SJCRH30 (cell line): Measurements from ENCODE around the gene TP73. TPM values are rescaled to one million over a fixed set of nuclear protein-coding genes. Genes with fewer than 3 reads are reported as not detected.
A peak's percentile ranks its signal among the peaks of the same experiment; 100 is the strongest.

Source experiments
- DNase-seq, 2 experiments: peaks; one replicate each; pipeline ENCODE4 v3.0.0-alpha.2; 2015 to 2020
- H3K27ac ChIP-seq: fragments of 250-450 bp; sonication (Bioruptor Pico); 2 replicates; pipeline ENCODE4 v1.5.1; 2020; ENCODE audit warnings: mild to moderate bottlenecking, moderate library complexity
- H3K27me3 ChIP-seq: fragments of 250-450 bp; sonication (Bioruptor Pico); 2 replicates; pipeline ENCODE4 v1.5.1; 2020; ENCODE audit warnings: mild to moderate bottlenecking, moderate library complexity
- H3K36me3 ChIP-seq: fragments of 250-450 bp; sonication (Bioruptor Pico); 2 replicates; pipeline ENCODE4 v1.5.1; 2020; ENCODE audit warnings: mild to moderate bottlenecking, moderate library complexity
- H3K4me1 ChIP-seq: fragments of 250-450 bp; sonication (Bioruptor Pico); 2 replicates; pipeline ENCODE4 v1.5.1; 2020; ENCODE audit warnings: mild to moderate bottlenecking, moderate library complexity
- H3K4me3 ChIP-seq: fragments of 250-450 bp; sonication (Bioruptor Pico); 2 replicates; pipeline ENCODE4 v1.5.1; 2020; ENCODE audit warnings: mild to moderate bottlenecking, moderate library complexity
- H3K9me3 ChIP-seq: fragments of 250-450 bp; sonication (Bioruptor Pico); replicated peaks from 2 replicates; pipeline ENCODE4 v1.5.1; 2020; ENCODE audit warnings: mild to moderate bottlenecking, moderate library complexity
- total RNA-seq: library from RNA; depleted of rRNA; stranded (reverse); fragments of >200 nt; shearing (Covaris generic); gene quantifications from 2 replicates; pipeline ENCODE4 v1.2.3, GENCODE V29; 2014

TP73 gene
- total RNA-seq, 1 experiment from 2014 or later = 14.9 TPM

GRCh38 chr1:3625151-3625907, 27.0 kb upstream of the TP73 start:
- no peaks in the 10 kb centered on the region for H3K9me3 ChIP-seq
- peaks cover 3% of the 10 kb centered on the region; the same call in 1 of the 2 replicates for H3K4me1 ChIP-seq
- H3K27me3 ChIP-seq = no peaks in the 10 kb centered on the region
- H3K27ac ChIP-seq = no peak overlapping the region
- H3K4me3 ChIP-seq = peak overlapping the region; percentile 90
- DNase-seq = peak; percentile 51 to 62
- peaks cover 9% of the 10 kb centered on the region for H3K36me3 ChIP-seq

GRCh38 chr1:3626025-3626424, 26.3 kb upstream of the TP73 start:
- no peak for DNase-seq
- peaks cover 14% of the 10 kb centered on the region for H3K36me3 ChIP-seq
- peak overlapping the region; percentile 90 for H3K4me3 ChIP-seq
- H3K9me3 ChIP-seq = no peaks in the 10 kb centered on the region
- H3K27ac ChIP-seq = no peak overlapping the region
- peaks cover 7% of the 10 kb centered on the region; the same call in 1 of the 2 replicates for H3K4me1 ChIP-seq
- no peaks in the 10 kb centered on the region for H3K27me3 ChIP-seq

GRCh38 chr1:3627515-3628253, 24.6 kb upstream of the TP73 start:
- Histone ChIP-seq H3K27me3 (no peaks in the 10 kb centered on the region), H3K36me3 (peaks cover 15% of the 10 kb centered on the region)

GRCh38 chr1:3628445-3628844, 23.9 kb upstream of the TP73 start:
- Histone ChIP-seq H3K36me3 (peaks cover 22% of the 10 kb centered on the region), H3K27me3 (no peaks in the 10 kb centered on the region), H3K4me3 (no peak overlapping the region), H3K9me3 (no peaks in the 10 kb centered on the region), H3K27ac (no peak overlapping the region), H3K4me1 (peaks cover 10% of the 10 kb centered on the region; the same call in 1 of the 2 replicates)
- DNase-seq = no peak

More at GRCh38 chr1:3627515-3628253, 24.6 kb upstream of the TP73 start:
- Histone ChIP-seq H3K27ac (no peak overlapping the region), H3K4me3 (no peak overlapping the region), H3K4me1 (peaks cover 8% of the 10 kb centered on the region; the same call in 1 of the 2 replicates), H3K9me3 (no peaks in the 10 kb centered on the region)
- DNase-seq = no peak

- no peak overlapping the region for H3K27ac ChIP-seq
- H3K27me3 ChIP-seq = no peaks in the 10 kb centered on the region
- no peaks in the 10 kb centered on the region for H3K9me3 ChIP-seq
- peaks cover 14% of the 10 kb centered on the region; the same call in 1 of the 2 replicates for H3K4me1 ChIP-seq
- DNase-seq = no peak
- no peak overlapping the region for H3K4me3 ChIP-seq
- H3K36me3 ChIP-seq = peaks cover 27% of the 10 kb centered on the region
Measured at GRCh38 chr1:3629561-3630160, 22.7 kb upstream of the TP73 start.

- DNase-seq = no peak
- Histone ChIP-seq H3K27ac (no peak overlapping the region), H3K4me3 (no peak overlapping the region), H3K36me3 (peaks cover 27% of the 10 kb centered on the region), H3K9me3 (no peaks in the 10 kb centered on the region), H3K27me3 (no peaks in the 10 kb centered on the region), H3K4me1 (peaks cover 14% of the 10 kb centered on the region; the same call in 1 of the 2 replicates)
Measured at GRCh38 chr1:3630161-3630611, 22.1 kb upstream of the TP73 start.

- DNase-seq = no peak
- Histone ChIP-seq H3K36me3 (peaks cover 29% of the 10 kb centered on the region), H3K27me3 (no peaks in the 10 kb centered on the region)
Measured at GRCh38 chr1:3630914-3631313, 21.4 kb upstream of the TP73 start.

GRCh38 chr1:3631320-3632260, 20.7 kb upstream of the TP73 start:
- peaks cover 11% of the 10 kb centered on the region; the same call in 1 of the 2 replicates for H3K4me1 ChIP-seq
- no peaks in the 10 kb centered on the region for H3K9me3 ChIP-seq
- no peaks in the 10 kb centered on the region for H3K27me3 ChIP-seq
- peaks cover 29% of the 10 kb centered on the region for H3K36me3 ChIP-seq
- no peak for DNase-seq
- no peak overlapping the region for H3K4me3 ChIP-seq
- H3K27ac ChIP-seq = no peak overlapping the region

More at GRCh38 chr1:3630914-3631313, 21.4 kb upstream of the TP73 start:
- peaks cover 11% of the 10 kb centered on the region; the same call in 1 of the 2 replicates for H3K4me1 ChIP-seq
- H3K4me3 ChIP-seq = no peak overlapping the region
- no peak overlapping the region for H3K27ac ChIP-seq
- H3K9me3 ChIP-seq = no peaks in the 10 kb centered on the region

- Histone ChIP-seq H3K9me3 (no peaks in the 10 kb centered on the region), H3K4me3 (no peak overlapping the region), H3K27me3 (no peaks in the 10 kb centered on the region), H3K4me1 (peaks cover 11% of the 10 kb centered on the region; the same call in 1 of the 2 replicates), H3K27ac (no peak overlapping the region), H3K36me3 (peaks cover 29% of the 10 kb centered on the region)
- no peak for DNase-seq
Measured at GRCh38 chr1:3632298-3632697, 20.0 kb upstream of the TP73 start.

GRCh38 chr1:3632716-3633343, 19.5 kb upstream of the TP73 start:
- Histone ChIP-seq H3K36me3 (peaks cover 34% of the 10 kb centered on the region), H3K27ac (peak overlapping the region; percentile 7; the same call in 1 of the 2 replicates), H3K4me3 (no peak overlapping the region), H3K27me3 (no peaks in the 10 kb centered on the region), H3K4me1 (peaks cover 11% of the 10 kb centered on the region), H3K9me3 (no peaks in the 10 kb centered on the region)
- no peak for DNase-seq

- no peaks in the 10 kb centered on the region for H3K27me3 ChIP-seq
- peaks cover 14% of the 10 kb centered on the region for H3K4me1 ChIP-seq
- no peak overlapping the region for H3K4me3 ChIP-seq
- no peaks in the 10 kb centered on the region for H3K9me3 ChIP-seq
- DNase-seq = no peak
- peak overlapping the region; percentile 7; the same call in 1 of the 2 replicates for H3K27ac ChIP-seq
- peaks cover 36% of the 10 kb centered on the region for H3K36me3 ChIP-seq
Measured at GRCh38 chr1:3633344-3634058, 18.8 kb upstream of the TP73 start.

- Histone ChIP-seq H3K27ac (no peak overlapping the region), H3K9me3 (no peaks in the 10 kb centered on the region), H3K4me3 (no peak overlapping the region), H3K36me3 (peaks cover 36% of the 10 kb centered on the region), H3K4me1 (peaks cover 20% of the 10 kb centered on the region), H3K27me3 (no peaks in the 10 kb centered on the region)
- no peak for DNase-seq
Measured at GRCh38 chr1:3634059-3634800, 18.1 kb upstream of the TP73 start.
